SU-DHL-6 (cell line): ENCODE results near the gene MYT1.

ENCODE experiments used
- H2AFZ ChIP-seq: fragments of 200-600 bp; sonication (generic); 2 replicates; pipeline ENCODE4 v1.6.1; 2014; ENCODE audit warnings: low read depth, mild to moderate bottlenecking, moderate library complexity, mixed read lengths, antibody characterized with exemption, low read length; ENCODE audit not compliant: severe bottlenecking
- H3F3A ChIP-seq: fragments of 200-600 bp; shearing (Covaris generic); 2 replicates; pipeline ENCODE4 v1.6.0; 2016; ENCODE audit warnings: antibody characterized with exemption, mild to moderate bottlenecking; ENCODE audit not compliant: insufficient read depth
- H3K27ac ChIP-seq: fragments of 200-600 bp; sonication (generic); 2 replicates; pipeline ENCODE4 v1.5.1; 2016; ENCODE audit warnings: low read depth, mild to moderate bottlenecking, low read length, moderate library complexity, mixed read lengths
- H3K27me3 ChIP-seq: fragments of 200-600 bp; sonication (generic), shearing (Covaris generic); 2 replicates; pipeline ENCODE4 v1.6.0; 2014; ENCODE audit warnings: mild to moderate bottlenecking, low read length
- H3K36me3 ChIP-seq: fragments of 200-600 bp; sonication (generic); 2 replicates; pipeline ENCODE4 v1.6.1; 2014; ENCODE audit warnings: mild to moderate bottlenecking, low read length, mixed read lengths
- H3K4me2 ChIP-seq: fragments of 300-600, 200-600 bp; shearing (Covaris generic), sonication (generic); 2 replicates; pipeline ENCODE4 v1.6.0; 2014; ENCODE audit warnings: low read length, low read depth, mild to moderate bottlenecking; ENCODE audit not compliant: poor library complexity, severe bottlenecking
- H3K4me3 ChIP-seq: fragments of 200-600 bp; sonication (generic); 2 replicates; pipeline ENCODE4 v1.5.1; 2014; ENCODE audit warnings: antibody characterized with exemption, low read length, mild to moderate bottlenecking, mixed read lengths; ENCODE audit not compliant: insufficient read depth, poor library complexity, severe bottlenecking
- H3K79me2 ChIP-seq: fragments of 200-600 bp; sonication (generic); 2 replicates; pipeline ENCODE4 v1.6.1; 2014; ENCODE audit warnings: mild to moderate bottlenecking, low read length, moderate library complexity; ENCODE audit not compliant: insufficient read depth
- H3K9ac ChIP-seq: fragments of 200-600 bp; sonication (generic); 2 replicates; pipeline ENCODE4 v1.7.0; 2014; ENCODE audit warnings: mild to moderate bottlenecking, low read length
- H3K9me2 ChIP-seq: fragments of 200-600 bp; sonication (generic); replicated peaks from 2 replicates; pipeline ENCODE4 v1.6.1; 2014; ENCODE audit warnings: low read length; ENCODE audit not compliant: insufficient read depth
- H3K9me3 ChIP-seq: fragments of 200-600 bp; sonication (generic); 2 replicates; pipeline ENCODE4 v1.6.1; 2014; ENCODE audit warnings: low read length, mixed read lengths; ENCODE audit not compliant: insufficient read depth
- H4K20me1 ChIP-seq: fragments of 200-600 bp; sonication (generic); 2 replicates; pipeline ENCODE4 v1.6.1; 2014; ENCODE audit warnings: low read depth, mild to moderate bottlenecking, antibody characterized with exemption, low read length, moderate library complexity, mixed read lengths
- CTCF ChIP-seq: fragments of 200-600 bp; sonication (generic); IDR thresholded peaks from one replicate; pipeline ENCODE4 v1.5.1; 2017; ENCODE audit warnings: antibody characterized with exemption, mild to moderate bottlenecking, low read length, moderate library complexity; ENCODE audit not compliant: insufficient read depth, poor library complexity, severe bottlenecking
- EZH2phosphoT487 ChIP-seq: fragments of 200-600 bp; sonication (generic), shearing (Covaris generic); conservative IDR thresholded peaks from 2 replicates; pipeline ENCODE4 v1.6.1; 2018; ENCODE audit warnings: mild to moderate bottlenecking, antibody characterized with exemption, low read length, moderate library complexity, mixed read lengths

The MYT1 gene

GRCh38 chr20:64171211-64171610 is 7.0 kb downstream of the MYT1 start:
- H3K4me2 ChIP-seq = no peak overlapping the region
- no peak overlapping the region for H3K4me3 ChIP-seq
- no peaks in the 10 kb centered on the region for H3K9me3 ChIP-seq
- no peaks in the 10 kb centered on the region for H3K79me2 ChIP-seq
- H3F3A ChIP-seq = no peaks in the 10 kb centered on the region
- TF ChIP-seq EZH2phosphoT487 (no peak), CTCF (no peak)
- H4K20me1 ChIP-seq = no peaks in the 10 kb centered on the region
- no peak overlapping the region for H3K9ac ChIP-seq
- no peak overlapping the region for H3K27ac ChIP-seq
- H2AFZ ChIP-seq = no peak overlapping the region
- H3K27me3 ChIP-seq = no peaks in the 10 kb centered on the region
- H3K9me2 ChIP-seq = no peaks in the 10 kb centered on the region
- no peaks in the 10 kb centered on the region for H3K36me3 ChIP-seq

DNA sequence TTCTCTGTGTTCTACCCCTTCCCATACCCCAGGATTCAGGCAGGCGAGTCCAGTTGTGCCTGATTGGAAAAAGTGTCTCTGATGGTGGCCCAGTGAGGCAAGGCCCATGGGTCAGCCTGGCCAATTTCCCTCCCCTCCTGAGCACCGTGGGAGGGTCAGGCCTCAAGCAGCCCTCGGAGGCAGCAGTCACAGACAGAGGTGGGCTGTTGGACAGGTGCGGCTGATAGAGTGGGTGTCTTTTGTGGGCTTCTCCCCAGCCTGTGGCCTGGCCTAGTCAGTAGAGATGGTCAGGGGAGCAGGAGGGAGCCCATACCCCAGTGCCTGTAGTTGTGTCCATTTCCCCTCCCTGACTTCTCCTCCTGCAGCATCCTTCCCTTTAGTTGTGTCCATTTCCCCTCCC is 8.9 kb downstream of the MYT1 start:
- Histone ChIP-seq H3F3A (no peaks in the 10 kb centered on the region), H3K27me3 (no peaks in the 10 kb centered on the region), H3K4me3 (no peak overlapping the region), H3K9me3 (no peaks in the 10 kb centered on the region), H3K27ac (no peak overlapping the region), H2AFZ (no peak overlapping the region), H3K9me2 (no peaks in the 10 kb centered on the region), H4K20me1 (no peaks in the 10 kb centered on the region), H3K4me2 (no peak overlapping the region), H3K9ac (no peak overlapping the region), H3K36me3 (no peaks in the 10 kb centered on the region), H3K79me2 (no peaks in the 10 kb centered on the region)
- TF ChIP-seq EZH2phosphoT487 (no peak), CTCF (no peak)

DNA sequence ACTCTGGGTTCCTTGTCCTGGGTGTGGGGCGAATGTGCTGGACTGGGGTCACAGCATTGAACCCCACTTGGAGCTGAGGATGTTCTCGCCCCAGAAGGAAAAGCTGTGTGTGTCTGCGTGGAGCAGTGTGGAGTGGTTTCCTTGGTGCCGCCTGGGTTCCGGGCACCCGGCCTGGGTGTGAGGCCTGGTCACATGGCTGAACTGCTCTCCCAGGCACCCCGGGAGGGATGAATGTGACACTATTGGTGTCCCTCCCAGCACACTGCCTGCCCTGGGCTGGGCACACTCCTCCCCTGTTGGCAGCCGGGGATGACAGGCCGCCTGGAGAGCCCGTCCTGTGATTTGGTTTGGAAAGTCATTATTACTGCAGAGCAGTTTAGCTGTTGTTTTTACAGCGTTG is 12.3 kb downstream of the MYT1 start:
- Histone ChIP-seq H3K4me2 (no peak overlapping the region), H3K79me2 (no peaks in the 10 kb centered on the region), H3K9me3 (no peaks in the 10 kb centered on the region), H3F3A (no peaks in the 10 kb centered on the region), H3K4me3 (no peak overlapping the region), H3K27me3 (no peaks in the 10 kb centered on the region), H4K20me1 (no peaks in the 10 kb centered on the region), H3K27ac (no peak overlapping the region), H3K9ac (no peak overlapping the region), H2AFZ (no peak overlapping the region), H3K36me3 (no peaks in the 10 kb centered on the region), H3K9me2 (no peaks in the 10 kb centered on the region)
- no peak for TF ChIP-seq CTCF
- no peak for TF ChIP-seq EZH2phosphoT487

- TF ChIP-seq EZH2phosphoT487 (no peak), CTCF (no peak)
- H3K79me2 ChIP-seq = no peaks in the 10 kb centered on the region
- H3K9me3 ChIP-seq = no peaks in the 10 kb centered on the region
- no peak overlapping the region for H3K4me2 ChIP-seq
- H3K4me3 ChIP-seq = no peak overlapping the region
- H3K9ac ChIP-seq = no peak overlapping the region
- H3K27me3 ChIP-seq = no peaks in the 10 kb centered on the region
- no peak overlapping the region for H3K27ac ChIP-seq
- H2AFZ ChIP-seq = no peak overlapping the region
- no peaks in the 10 kb centered on the region for H4K20me1 ChIP-seq
- no peaks in the 10 kb centered on the region for H3F3A ChIP-seq
- H3K9me2 ChIP-seq = no peaks in the 10 kb centered on the region
- H3K36me3 ChIP-seq = no peaks in the 10 kb centered on the region
Measured at GRCh38 chr20:64176971-64177370, 12.7 kb downstream of the MYT1 start.
